Nephron progenitor cell (in vitro differentiated cells): ENCODE data around the gene FBP2.
A peak's percentile ranks its signal among the peaks of the same experiment; 100 is the strongest.
"Not testable (repeated sequence)": the region's sequence is repeated elsewhere in the genome, so short reads cannot be mapped to it uniquely, and the experiment has no call there.

Experiments
- DNase-seq: peaks from one replicate; pipeline ENCODE4 v3.0.0; 2021
- H3K27ac Mint-ChIP-seq: 2 replicates; pipeline ENCODE4 v1.8.0; 2021; ENCODE audit warnings: mild to moderate bottlenecking, moderate library complexity, mixed read lengths
- H3K27me3 Mint-ChIP-seq: 2 replicates; pipeline ENCODE4 v1.8.0; 2021; ENCODE audit warnings: mild to moderate bottlenecking, low read depth, mixed read lengths; ENCODE audit not compliant: poor library complexity
- H3K36me3 Mint-ChIP-seq: 2 replicates; pipeline ENCODE4 v1.8.0; 2021; ENCODE audit warnings: low read depth, mixed read lengths
- H3K4me1 Mint-ChIP-seq: 2 replicates; pipeline ENCODE4 v1.8.0; 2021; ENCODE audit warnings: mixed read lengths
- H3K4me3 Mint-ChIP-seq: 2 replicates; pipeline ENCODE4 v1.8.0; 2021; ENCODE audit warnings: mild to moderate bottlenecking, moderate library complexity, mixed read lengths
- H3K9me3 Mint-ChIP-seq: 2 replicates; pipeline ENCODE4 v1.8.0; 2021; ENCODE audit warnings: mild to moderate bottlenecking, moderate library complexity, mixed read lengths
- CTCF ChIP-seq: fragments of 200-600 bp; sonication (generic); IDR thresholded peaks from 2 replicates; pipeline ENCODE4 v1.5.0; 2021; ENCODE audit warnings: antibody characterized with exemption

Gene FBP2

DNA sequence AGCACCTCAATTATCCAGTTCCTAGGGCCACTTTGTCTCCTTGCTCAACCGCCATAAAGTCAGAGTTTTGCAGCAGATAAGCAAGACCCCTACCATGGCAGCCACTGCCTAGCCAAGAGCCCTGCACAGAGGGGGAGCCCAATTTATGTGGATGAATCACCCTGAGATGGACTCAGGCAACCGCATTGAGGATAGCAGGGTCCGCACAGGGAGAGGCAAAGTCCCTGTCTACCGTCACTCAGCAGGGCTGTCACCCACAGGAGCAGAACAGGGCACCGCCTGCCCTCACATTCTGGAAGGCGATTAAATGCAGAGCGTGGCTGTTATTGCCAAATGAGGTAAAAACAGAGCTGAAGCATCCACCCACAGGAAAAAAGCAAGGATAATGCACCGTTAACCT is 1.7 kb downstream of the FBP2 start:
- TF ChIP-seq CTCF = no peak
- DNase-seq = no peak
- no peaks in the 10 kb centered on the region for H3K4me1 Mint-ChIP-seq
- H3K4me3 Mint-ChIP-seq = no peak overlapping the region
- no peaks in the 10 kb centered on the region for H3K36me3 Mint-ChIP-seq
- H3K27me3 Mint-ChIP-seq = peaks cover 21% of the 10 kb centered on the region
- H3K27ac Mint-ChIP-seq = no peak overlapping the region
- no peaks in the 10 kb centered on the region for H3K9me3 Mint-ChIP-seq

DNA sequence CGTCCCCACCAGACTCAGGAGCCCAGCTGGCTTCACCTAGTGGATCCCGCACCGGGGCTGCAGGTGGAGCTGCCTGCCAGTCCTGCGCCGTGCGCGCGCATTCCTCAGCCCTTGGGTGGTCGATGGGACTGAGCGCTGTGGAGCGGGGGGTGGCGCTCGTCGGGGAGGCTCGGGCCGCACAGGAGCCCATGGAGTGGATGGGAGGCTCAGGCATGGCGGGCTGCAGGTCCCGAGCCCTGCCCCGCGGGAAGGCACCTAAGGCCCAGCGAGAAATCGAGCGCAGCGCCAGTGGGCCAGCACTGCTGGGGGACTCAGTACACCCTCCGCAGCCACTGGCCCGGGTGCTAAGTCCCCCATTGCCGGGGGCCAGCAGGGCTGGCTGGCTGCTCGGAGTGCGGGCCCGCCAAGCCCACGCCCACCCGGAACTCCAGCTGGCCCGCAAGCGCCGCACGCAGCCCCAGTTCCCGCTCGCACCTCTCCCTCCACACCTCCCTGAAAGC is 2.5 kb downstream of the FBP2 start:
- not testable (repeated sequence) for H3K4me3 Mint-ChIP-seq, DNase-seq
- peaks cover 22% of the 10 kb centered on the region for H3K27me3 Mint-ChIP-seq

GRCh38 chr9:94588681-94589080 is 4.9 kb downstream of the FBP2 start:
- Mint-ChIP-seq H3K9me3 (no peaks in the 10 kb centered on the region), H3K4me3 (no peak overlapping the region)

More for the DNA sequence above, 2.5 kb downstream of the FBP2 start:
- not testable (repeated sequence) for H3K36me3 Mint-ChIP-seq, H3K4me1 Mint-ChIP-seq, H3K9me3 Mint-ChIP-seq, H3K27ac Mint-ChIP-seq

DNA sequence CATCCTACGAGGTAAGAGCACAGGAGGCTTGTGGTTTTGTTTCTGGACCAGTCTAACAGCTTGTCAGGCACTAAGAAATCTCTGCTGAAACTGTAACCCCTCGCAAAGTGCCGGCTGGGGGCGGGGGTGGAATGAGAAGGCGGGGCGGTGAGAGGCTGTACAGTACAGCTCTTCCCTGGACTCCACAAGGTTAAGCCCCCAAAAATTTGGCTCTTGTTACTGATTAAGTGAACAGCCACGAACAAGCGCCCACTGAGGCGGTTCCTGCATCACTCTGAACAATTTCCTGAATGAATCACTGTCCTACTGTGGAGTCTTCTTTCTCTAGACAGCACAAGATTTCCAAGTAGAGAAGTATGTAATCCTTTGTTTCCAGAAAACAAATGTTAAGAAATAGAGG is 6.8 kb downstream of the FBP2 start:
- Mint-ChIP-seq H3K4me1 (peaks cover 5% of the 10 kb centered on the region), H3K27me3 (peaks cover 18% of the 10 kb centered on the region), H3K27ac (no peak overlapping the region), H3K36me3 (no peaks in the 10 kb centered on the region), H3K9me3 (no peaks in the 10 kb centered on the region), H3K4me3 (no peak overlapping the region)
- DNase-seq = no peak
- TF ChIP-seq CTCF = no peak

More at GRCh38 chr9:94588681-94589080, 4.9 kb downstream of the FBP2 start:
- H3K36me3 Mint-ChIP-seq = no peaks in the 10 kb centered on the region
- peaks cover 5% of the 10 kb centered on the region for H3K4me1 Mint-ChIP-seq
- peaks cover 22% of the 10 kb centered on the region for H3K27me3 Mint-ChIP-seq
- H3K27ac Mint-ChIP-seq = peak overlapping the region; percentile 34
- DNase-seq = no peak
- no peak for TF ChIP-seq CTCF

DNA sequence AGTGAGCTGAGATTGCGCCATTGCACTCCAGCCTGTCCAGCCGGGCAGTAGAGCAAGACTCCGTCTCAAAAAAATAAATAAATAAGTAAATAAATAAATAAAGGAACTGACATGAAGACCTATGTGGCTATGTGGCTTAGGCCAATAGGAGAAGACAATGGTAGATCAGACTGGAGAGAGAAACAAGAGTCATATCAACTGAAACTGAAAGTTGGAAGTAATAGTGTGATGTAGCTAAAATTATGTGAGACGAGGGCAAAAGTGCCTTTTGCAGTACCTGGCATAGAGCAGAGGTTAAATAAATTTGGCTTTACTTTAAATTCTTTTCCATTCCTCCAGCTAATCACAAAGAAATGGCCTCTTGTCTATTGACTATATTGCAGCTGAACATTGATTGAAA is 7.3 kb downstream of the FBP2 start:
- Mint-ChIP-seq H3K4me3 (no peak overlapping the region), H3K27me3 (peaks cover 18% of the 10 kb centered on the region), H3K9me3 (no peaks in the 10 kb centered on the region), H3K27ac (no peak overlapping the region), H3K36me3 (no peaks in the 10 kb centered on the region), H3K4me1 (peaks cover 5% of the 10 kb centered on the region)
- TF ChIP-seq CTCF = no peak
- no peak for DNase-seq

- no peak for TF ChIP-seq CTCF
- Mint-ChIP-seq H3K27me3 (peaks cover 18% of the 10 kb centered on the region), H3K9me3 (no peaks in the 10 kb centered on the region), H3K27ac (peak overlapping the region; percentile 41), H3K36me3 (no peaks in the 10 kb centered on the region), H3K4me3 (no peak overlapping the region), H3K4me1 (peaks cover 5% of the 10 kb centered on the region)
- no peak for DNase-seq
Observed at GRCh38 chr9:94584555-94584954, 9.1 kb downstream of the FBP2 start.
